HFF-Myc (cell line): ENCODE results near the gene AMOTL1.

ENCODE experiments used
- DNase-seq: peaks from one replicate; pipeline ENCODE4 v3.0.0-alpha.2; 2011; ENCODE audit warnings: low read depth; ENCODE audit errors: extremely low read depth
- H3K4me3 ChIP-seq: replicated peaks from 2 replicates; pipeline ENCODE4 v1.5.1; 2011; ENCODE audit warnings: low read depth, mild to moderate bottlenecking, control low read depth, low read length
- TF ChIP-seq, protein P1 (sequence below): IDR thresholded peaks from 2 replicates; pipeline ENCODE4 v1.5.1; 2012; ENCODE audit warnings: mild to moderate bottlenecking, low read depth, low read length, control low read depth; ENCODE audit errors: missing control alignments

AMOTL1 gene

DNA sequence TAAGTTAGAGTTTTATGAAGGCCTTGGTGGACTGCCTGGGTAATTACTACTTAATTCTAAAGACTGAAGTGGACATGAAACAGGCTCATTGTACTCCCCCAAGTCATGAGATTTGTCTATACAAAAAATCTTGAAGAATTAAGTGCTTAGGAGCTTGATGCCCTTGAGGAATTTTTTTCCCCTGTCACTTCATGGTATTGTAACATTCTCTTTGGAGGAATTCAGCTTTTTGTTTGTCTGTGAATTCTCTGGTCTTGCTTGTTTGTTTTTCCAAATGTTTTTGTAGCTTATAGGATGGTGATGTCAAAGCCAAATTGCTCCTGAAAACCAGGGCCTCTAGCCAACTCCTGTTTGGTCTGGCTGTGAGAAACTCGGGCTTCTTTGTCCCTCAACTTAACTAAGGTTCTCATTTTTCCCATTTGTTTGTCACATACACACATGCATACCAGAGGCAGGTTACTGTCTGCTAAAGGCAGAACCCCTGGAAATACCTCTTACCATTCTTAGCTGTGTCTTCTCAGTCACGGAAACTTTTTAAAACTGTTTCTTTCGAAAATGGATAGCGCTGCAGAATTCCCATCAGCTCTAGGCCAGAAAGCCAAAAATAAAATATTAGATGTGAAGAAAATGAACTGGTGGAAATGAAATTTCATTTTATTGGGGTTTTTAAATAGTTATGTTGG, 66.9 kb downstream of the AMOTL1 start:
- no peak for DNase-seq
- TF ChIP-seq, protein P1, sequence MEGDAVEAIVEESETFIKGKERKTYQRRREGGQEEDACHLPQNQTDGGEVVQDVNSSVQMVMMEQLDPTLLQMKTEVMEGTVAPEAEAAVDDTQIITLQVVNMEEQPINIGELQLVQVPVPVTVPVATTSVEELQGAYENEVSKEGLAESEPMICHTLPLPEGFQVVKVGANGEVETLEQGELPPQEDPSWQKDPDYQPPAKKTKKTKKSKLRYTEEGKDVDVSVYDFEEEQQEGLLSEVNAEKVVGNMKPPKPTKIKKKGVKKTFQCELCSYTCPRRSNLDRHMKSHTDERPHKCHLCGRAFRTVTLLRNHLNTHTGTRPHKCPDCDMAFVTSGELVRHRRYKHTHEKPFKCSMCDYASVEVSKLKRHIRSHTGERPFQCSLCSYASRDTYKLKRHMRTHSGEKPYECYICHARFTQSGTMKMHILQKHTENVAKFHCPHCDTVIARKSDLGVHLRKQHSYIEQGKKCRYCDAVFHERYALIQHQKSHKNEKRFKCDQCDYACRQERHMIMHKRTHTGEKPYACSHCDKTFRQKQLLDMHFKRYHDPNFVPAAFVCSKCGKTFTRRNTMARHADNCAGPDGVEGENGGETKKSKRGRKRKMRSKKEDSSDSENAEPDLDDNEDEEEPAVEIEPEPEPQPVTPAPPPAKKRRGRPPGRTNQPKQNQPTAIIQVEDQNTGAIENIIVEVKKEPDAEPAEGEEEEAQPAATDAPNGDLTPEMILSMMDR, result no peak
- H3K4me3 ChIP-seq, result no peak overlapping the region

DNA sequence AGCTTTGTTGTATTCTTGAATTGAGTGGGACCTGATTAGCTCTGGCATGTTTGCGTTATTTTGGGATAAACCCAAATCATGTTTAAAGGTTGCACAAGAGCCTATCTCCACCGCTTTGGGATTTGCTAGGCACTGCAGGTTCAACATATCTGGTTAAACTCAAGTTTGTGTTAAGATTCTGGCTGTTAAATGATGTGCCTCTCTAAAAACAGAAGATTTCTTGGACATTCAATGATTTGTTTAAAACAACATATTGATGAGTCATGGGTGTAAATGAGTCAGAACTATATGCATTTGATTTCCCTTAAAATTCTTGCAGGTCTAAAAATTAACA, 67.4 kb downstream of the AMOTL1 start:
- no peak for DNase-seq
- TF ChIP-seq, protein P1, result no peak
- H3K4me3 ChIP-seq, result no peak overlapping the region

DNA sequence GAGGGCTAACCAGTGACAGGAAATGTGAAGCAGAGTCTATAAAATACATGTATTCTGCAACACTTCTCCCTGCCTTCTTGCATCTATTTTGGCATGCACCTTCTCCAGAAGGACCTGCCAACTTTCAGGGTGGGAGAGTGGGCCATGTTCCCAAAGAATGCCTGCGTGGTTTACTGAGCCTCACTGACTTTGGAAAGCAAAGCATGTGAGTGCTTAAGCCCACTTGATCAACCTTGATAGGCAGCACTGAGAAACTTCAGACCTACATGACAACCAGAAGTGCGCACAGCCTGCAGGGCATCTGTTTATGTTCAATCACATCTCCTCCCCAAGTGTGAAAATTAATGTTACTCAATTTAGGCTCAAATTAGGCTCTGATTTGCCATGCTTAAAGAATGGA, 69.2 kb downstream of the AMOTL1 start:
- DNase-seq, result no peak
- TF ChIP-seq, protein P1, result no peak
- H3K4me3 ChIP-seq, result no peak overlapping the region

GRCh38 chr11:94838027-94838731, 70.0 kb downstream of the AMOTL1 start:
- no peak overlapping the region for H3K4me3 ChIP-seq
- no peak for DNase-seq
- TF ChIP-seq, protein P1, result no peak

DNA sequence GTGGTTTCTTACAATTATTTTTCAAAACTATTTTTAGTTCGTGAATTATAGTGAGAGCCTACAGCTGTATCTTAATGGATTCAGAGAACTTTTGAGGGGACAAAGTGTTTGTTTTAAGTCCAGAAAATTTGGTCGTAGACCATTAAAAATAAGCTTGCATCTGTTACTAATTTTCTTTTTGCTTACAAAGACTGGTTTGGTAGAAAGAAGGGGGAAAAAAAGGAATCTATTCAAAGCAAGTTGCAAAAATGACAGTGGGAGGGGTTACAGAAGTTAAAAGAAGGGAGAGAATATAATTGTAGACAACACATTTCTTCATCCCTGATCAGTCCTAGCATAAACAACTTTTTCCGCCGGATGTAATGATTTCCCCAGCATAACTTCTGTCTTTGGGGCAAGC, 72.1 kb downstream of the AMOTL1 start:
- H3K4me3 ChIP-seq, result no peak overlapping the region
- DNase-seq, result no peak
- TF ChIP-seq, protein P1, result no peak

DNA sequence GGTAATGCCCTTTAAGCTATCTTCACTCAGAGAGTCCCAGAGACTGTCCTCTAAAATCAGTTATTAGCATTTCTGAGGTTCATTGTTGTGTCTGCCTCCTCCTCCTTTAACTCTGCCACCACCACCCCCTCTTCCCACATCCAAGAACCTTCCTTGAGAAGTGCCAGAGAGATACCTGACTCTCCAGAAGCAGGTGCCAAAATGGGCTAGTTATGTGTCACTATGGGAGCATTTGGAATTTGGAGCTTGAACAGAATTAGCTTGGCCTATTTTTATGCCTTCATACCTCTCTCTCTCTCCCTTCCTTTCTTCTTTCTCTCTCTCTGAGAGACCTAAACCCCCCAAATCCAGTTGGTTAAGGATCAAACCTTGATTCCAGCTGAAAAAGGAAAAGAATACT, 75.9 kb downstream of the AMOTL1 start:
- no peak for DNase-seq
- TF ChIP-seq, protein P1, result no peak

More for the DNA sequence above, 75.9 kb downstream of the AMOTL1 start:
- no peak overlapping the region for H3K4me3 ChIP-seq
